Karpas-422 (cell line): ENCODE data around the gene RRAGD. TPM values are rescaled to one million over a fixed set of nuclear protein-coding genes. Genes with fewer than 3 reads are reported as not detected.

Source experiments
- DNase-seq: peaks from one replicate; pipeline ENCODE4 v3.0.0-alpha.2; 2015
- H2AFZ ChIP-seq: fragments of 200-600 bp; sonication (generic); 2 replicates; pipeline ENCODE4 v1.6.1; 2014; ENCODE audit warnings: antibody characterized with exemption, low read length, mixed read lengths
- H3K27ac ChIP-seq: fragments of 200-600 bp; sonication (generic); 2 replicates; pipeline ENCODE4 v1.5.1; 2014; ENCODE audit warnings: mild to moderate bottlenecking, low read length, moderate library complexity
- H3K27me3 ChIP-seq: fragments of 200-600 bp; sonication (generic); 2 replicates; pipeline ENCODE4 v1.6.1; 2014; ENCODE audit warnings: low read length, mixed read lengths
- H3K36me3 ChIP-seq: fragments of 200-600 bp; sonication (generic); 2 replicates; pipeline ENCODE4 v1.6.1; 2014; ENCODE audit warnings: low read length, mixed read lengths; ENCODE audit not compliant: insufficient read depth
- H3K4me1 ChIP-seq: fragments of 200-600 bp; sonication (generic); 2 replicates; pipeline ENCODE4 v1.6.1; 2014; ENCODE audit warnings: mild to moderate bottlenecking, low read length, mixed read lengths
- H3K4me2 ChIP-seq: fragments of 200-600 bp; sonication (generic); 2 replicates; pipeline ENCODE4 v1.6.1; 2014; ENCODE audit warnings: low read length, low read depth, mild to moderate bottlenecking; ENCODE audit not compliant: poor library complexity, severe bottlenecking
- H3K4me3 ChIP-seq: fragments of 200-600 bp; sonication (generic); 2 replicates; pipeline ENCODE4 v1.5.1; 2014; ENCODE audit warnings: mild to moderate bottlenecking, antibody characterized with exemption, low read length, mixed read lengths
- H3K79me2 ChIP-seq: fragments of 200-600 bp; sonication (generic); 2 replicates; pipeline ENCODE4 v1.6.1; 2014; ENCODE audit warnings: mild to moderate bottlenecking, low read length, mixed read lengths
- H3K9ac ChIP-seq: fragments of 200-600 bp; sonication (generic); 2 replicates; pipeline ENCODE4 v1.6.0; 2014; ENCODE audit warnings: low read length
- H3K9me2 ChIP-seq: fragments of 200-600 bp; sonication (generic), shearing (Covaris generic); replicated peaks from 2 replicates; pipeline ENCODE4 v1.6.0; 2014; ENCODE audit warnings: mild to moderate bottlenecking, low read length, moderate library complexity; ENCODE audit not compliant: insufficient read depth
- H3K9me3 ChIP-seq: fragments of 300-700, 200-600 bp; sonication (generic); 2 replicates; pipeline ENCODE4 v1.6.1; 2014; ENCODE audit warnings: low read length, mixed read lengths
- H4K20me1 ChIP-seq: fragments of 200-600 bp; sonication (generic); 2 replicates; pipeline ENCODE4 v1.6.1; 2014; ENCODE audit warnings: mild to moderate bottlenecking, antibody characterized with exemption, low read length, low read depth; ENCODE audit not compliant: insufficient read depth
- total RNA-seq: library from RNA; depleted of rRNA; stranded (reverse); fragments of >200 nt; shearing (Covaris generic); gene quantifications from 2 replicates; pipeline ENCODE4 v1.2.3, GENCODE V29; 2014; ENCODE audit warnings: low replicate concordance; rRNA removed

RRAGD gene
- total RNA-seq, 1 experiment from 2014 or later, result 0.41 TPM

GRCh38 chr6:89315249-89315885, 96.7 kb downstream of the RRAGD start, which contains the start of gene GABRR2:
GABRR2 (minus strand) TSS chr6:89315299; CDS start chr6:89315165, 134 bp downstream.
- H3K36me3 ChIP-seq, result no peaks in the 10 kb centered on the region
- 0 out of 2 replicates have a peak, but pooled peaks cover 6% of the 10 kb centered on the region for H4K20me1 ChIP-seq
- no peaks in the 10 kb centered on the region for H3K79me2 ChIP-seq
- H3K4me3 ChIP-seq, result no peak within 1 kb of the TSS
- H3K27me3 ChIP-seq, result no peaks in the 10 kb centered on the region
- H3K4me2 ChIP-seq, result no peak within 1 kb of the TSS
- no peak within 1 kb of the TSS for H3K27ac ChIP-seq
- H3K9me3 ChIP-seq, result no peaks in the 10 kb centered on the region
- no peak for DNase-seq
- no peak within 1 kb of the TSS for H3K9ac ChIP-seq
- no peaks in the 10 kb centered on the region for H3K4me1 ChIP-seq
- H2AFZ ChIP-seq, result no peak within 1 kb of the TSS
- no peaks in the 10 kb centered on the region for H3K9me2 ChIP-seq

- H3K9me3 ChIP-seq, result no peaks in the 10 kb centered on the region
- H3K4me2 ChIP-seq, result no peak overlapping the region
- H2AFZ ChIP-seq, result no peak overlapping the region
- DNase-seq, result no peak
- no peak overlapping the region for H3K9ac ChIP-seq
- H3K79me2 ChIP-seq, result no peaks in the 10 kb centered on the region
- H3K4me1 ChIP-seq, result no peaks in the 10 kb centered on the region
- H3K27ac ChIP-seq, result no peak overlapping the region
- H4K20me1 ChIP-seq, result 0 out of 2 replicates have a peak, but pooled peaks cover 6% of the 10 kb centered on the region
- no peaks in the 10 kb centered on the region for H3K27me3 ChIP-seq
- no peak overlapping the region for H3K4me3 ChIP-seq
- no peaks in the 10 kb centered on the region for H3K9me2 ChIP-seq
- H3K36me3 ChIP-seq, result no peaks in the 10 kb centered on the region
Observed at GRCh38 chr6:89314692-89315091, 97.4 kb downstream of the RRAGD start.

Other genes starting within 250 kb of the RRAGD start
- not detected in 2 replicates for gene GABRR1, start 194.9 kb downstream of the RRAGD start, total RNA-seq
- 0.11 and 0.22 TPM in 2 replicates for gene GABRR2, start 97.0 kb downstream of the RRAGD start, total RNA-seq
- 30.4 and 48.0 TPM in 2 replicates for gene UBE2J1, start 59.6 kb downstream of the RRAGD start, total RNA-seq
- gene ANKRD6, start 20.9 kb upstream of the RRAGD start, total RNA-seq, result not detected in 2 replicates
- gene LYRM2, start 226.5 kb upstream of the RRAGD start, total RNA-seq, result 13.7 and 23.9 TPM in 2 replicates